Left ventricle myocardium inferior (tissue), 1 donor: Measurements from ENCODE around the gene HOXB3. TPM values are rescaled to one million over a fixed set of nuclear protein-coding genes. Genes with fewer than 3 reads are reported as not detected.
A peak's percentile ranks its signal among the peaks of the same experiment; 100 is the strongest.

Source experiments
- DNase-seq: peaks from one replicate; pipeline ENCODE4 v3.0.0-alpha.2; 2020
- H3K27ac ChIP-seq: fragments of 200-600 bp; replicated peaks from 2 replicates; pipeline ENCODE4 v1.8.0; 2021
- H3K27me3 ChIP-seq: fragments of 200-600 bp; 2 replicates; pipeline ENCODE4 v1.8.0; 2021; ENCODE audit warnings: low read depth
- H3K36me3 ChIP-seq: fragments of 200-600 bp; 2 replicates; pipeline ENCODE4 v1.8.0; 2021
- H3K4me1 ChIP-seq: fragments of 200-600 bp; 2 replicates; pipeline ENCODE4 v1.8.0; 2021
- H3K4me3 ChIP-seq: fragments of 200-600 bp; 2 replicates; pipeline ENCODE4 v1.8.0; 2021; ENCODE audit warnings: mild to moderate bottlenecking, moderate library complexity
- H3K9me3 ChIP-seq: fragments of 200-600 bp; replicated peaks from 2 replicates; pipeline ENCODE4 v1.8.0; 2021
- CTCF ChIP-seq: fragments of 200-600 bp; IDR thresholded peaks from 2 replicates; pipeline ENCODE4 v1.8.0; 2021; ENCODE audit warnings: antibody characterized with exemption, mild to moderate bottlenecking, borderline replicate concordance
- intact Hi-C: fragments of 100-400 bp; cut with micrococcal nuclease; formaldehyde crosslinking; loops from one replicate; pipeline ENCODE4 v1.11.0; 2022
- total RNA-seq: library from RNA; stranded (reverse); fragmentation: NEBNext Ultra II Directional; extraction: Animal tissue kit (Norgen Biotek cat#: 25700); gene quantifications from one replicate; pipeline ENCODE4 v1.2.1, GENCODE V29; 2021
- donor health status: DM: no; HTN: yes; CAD: no; lungs with severe emphysema.

The HOXB3 gene
- total RNA-seq, 1 donor from 2014 or later: 0.91 TPM

GRCh38 chr17:48543107-48543853 lies 46.8 kb downstream of the HOXB3 start:
- intact Hi-C loops: no loop called here
- peak overlapping the region; percentile 90 for H3K27ac ChIP-seq
- peaks cover 100% of the 10 kb centered on the region for H3K27me3 ChIP-seq
- peaks cover 46% of the 10 kb centered on the region for H3K4me1 ChIP-seq
- peak overlapping the region; percentile 74 for H3K4me3 ChIP-seq
- no peaks in the 10 kb centered on the region for H3K36me3 ChIP-seq
- peak; percentile 38 for TF ChIP-seq CTCF
- peak; percentile 47 for DNase-seq
- H3K9me3 ChIP-seq: no peaks in the 10 kb centered on the region

GRCh38 chr17:48542698-48543106 lies 47.3 kb downstream of the HOXB3 start:
- no peaks in the 10 kb centered on the region for H3K36me3 ChIP-seq
- H3K4me3 ChIP-seq: peak overlapping the region; percentile 74
- peaks cover 100% of the 10 kb centered on the region for H3K27me3 ChIP-seq
- DNase-seq: no peak
- intact Hi-C loops: no loop called here
- TF ChIP-seq CTCF: no peak
- H3K9me3 ChIP-seq: no peaks in the 10 kb centered on the region
- H3K4me1 ChIP-seq: peaks cover 46% of the 10 kb centered on the region
- peak overlapping the region; percentile 90 for H3K27ac ChIP-seq

DNA sequence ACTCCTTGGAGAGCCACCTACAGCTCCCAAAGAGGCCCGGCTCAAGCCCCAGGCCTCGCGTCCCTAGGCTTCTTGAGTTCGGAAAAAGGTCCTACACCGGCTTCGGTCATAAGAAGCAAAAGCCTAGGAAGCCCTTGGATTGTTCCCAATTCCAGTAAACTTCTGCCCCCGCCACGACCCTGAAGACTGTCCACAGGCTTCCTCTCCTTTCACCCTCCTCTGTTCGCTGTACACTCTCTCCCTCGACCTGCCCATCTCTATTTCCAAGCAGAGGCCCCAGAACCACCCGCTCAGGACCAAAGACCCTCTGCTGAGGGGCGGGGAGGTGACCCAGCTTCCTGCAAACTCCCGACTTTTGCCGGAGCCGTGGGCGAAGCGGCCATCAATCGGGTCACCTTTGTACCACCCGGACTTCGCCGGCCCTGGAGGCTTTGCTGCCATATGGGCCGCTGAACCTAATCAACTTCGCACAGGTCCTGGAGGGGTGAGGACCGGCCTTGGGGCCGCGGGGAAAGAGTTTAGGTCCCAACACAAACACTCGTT lies 47.9 kb downstream of the HOXB3 start:
- Histone ChIP-seq H3K27me3 (peaks cover 100% of the 10 kb centered on the region), H3K9me3 (no peaks in the 10 kb centered on the region), H3K27ac (peak overlapping the region; percentile 90), H3K4me1 (peaks cover 46% of the 10 kb centered on the region), H3K4me3 (peak overlapping the region; percentile 74), H3K36me3 (no peaks in the 10 kb centered on the region)
- DNase-seq: no peak
- intact Hi-C loops: no loop called here
- no peak for TF ChIP-seq CTCF

- Histone ChIP-seq H3K27ac (peak overlapping the region; percentile 90), H3K9me3 (no peaks in the 10 kb centered on the region), H3K4me3 (peak overlapping the region; percentile 74), H3K27me3 (peaks cover 100% of the 10 kb centered on the region), H3K4me1 (peaks cover 46% of the 10 kb centered on the region), H3K36me3 (no peaks in the 10 kb centered on the region)
- peak; percentile 71 for DNase-seq
- intact Hi-C loops: no loop called here
- TF ChIP-seq CTCF: no peak
These were observed 48.4 kb downstream of the HOXB3 start for GRCh38 chr17:48541577-48542113.

- no peaks in the 10 kb centered on the region for H3K9me3 ChIP-seq
- peaks cover 98% of the 10 kb centered on the region for H3K27me3 ChIP-seq
- DNase-seq: no peak
- H3K4me3 ChIP-seq: peak overlapping the region; percentile 74
- intact Hi-C loops: no loop called here
- no peaks in the 10 kb centered on the region for H3K36me3 ChIP-seq
- H3K27ac ChIP-seq: peak overlapping the region; percentile 90
- TF ChIP-seq CTCF: no peak
- H3K4me1 ChIP-seq: peaks cover 44% of the 10 kb centered on the region
These were observed 48.9 kb downstream of the HOXB3 start for GRCh38 chr17:48541036-48541576.
